RWPE1 (cell line): Measurements from ENCODE around the gene TOLLIP.
"Not testable (repeated sequence)": the region's sequence is repeated elsewhere in the genome, so short reads cannot be mapped to it uniquely, and the experiment has no call there.

ENCODE experiments used
- CTCF ChIA-PET: fragments of 350-600 bp; sonication (Branson Sonifier 250); formaldehyde crosslinking; extraction: SDS; loops from one replicate; lab custom pipeline; 2021; lab: Yijun Ruan, JAX
- POLR2A ChIA-PET: fragments of 400-600 bp; formaldehyde crosslinking; extraction: SDS; loops from one replicate; lab custom pipeline; 2020; ENCODE audit warnings: antibody characterized with exemption; ENCODE audit not compliant: low non-redundant PET; lab: Yijun Ruan, JAX
- DNase-seq: peaks from one replicate; pipeline ENCODE4 v3.0.0; 2012; ENCODE audit warnings: low spot score
- H3K27ac ChIP-seq: fragments of 450-650 bp; 2 replicates; pipeline ENCODE4 v1.5.1; 2017
- TF ChIP-seq, protein P1 (sequence below): fragments of 450-650 bp; conservative IDR thresholded peaks from 2 replicates; pipeline ENCODE4 v1.5.1; 2017; ENCODE audit warnings: low read depth, mild to moderate bottlenecking

The TOLLIP gene

DNA sequence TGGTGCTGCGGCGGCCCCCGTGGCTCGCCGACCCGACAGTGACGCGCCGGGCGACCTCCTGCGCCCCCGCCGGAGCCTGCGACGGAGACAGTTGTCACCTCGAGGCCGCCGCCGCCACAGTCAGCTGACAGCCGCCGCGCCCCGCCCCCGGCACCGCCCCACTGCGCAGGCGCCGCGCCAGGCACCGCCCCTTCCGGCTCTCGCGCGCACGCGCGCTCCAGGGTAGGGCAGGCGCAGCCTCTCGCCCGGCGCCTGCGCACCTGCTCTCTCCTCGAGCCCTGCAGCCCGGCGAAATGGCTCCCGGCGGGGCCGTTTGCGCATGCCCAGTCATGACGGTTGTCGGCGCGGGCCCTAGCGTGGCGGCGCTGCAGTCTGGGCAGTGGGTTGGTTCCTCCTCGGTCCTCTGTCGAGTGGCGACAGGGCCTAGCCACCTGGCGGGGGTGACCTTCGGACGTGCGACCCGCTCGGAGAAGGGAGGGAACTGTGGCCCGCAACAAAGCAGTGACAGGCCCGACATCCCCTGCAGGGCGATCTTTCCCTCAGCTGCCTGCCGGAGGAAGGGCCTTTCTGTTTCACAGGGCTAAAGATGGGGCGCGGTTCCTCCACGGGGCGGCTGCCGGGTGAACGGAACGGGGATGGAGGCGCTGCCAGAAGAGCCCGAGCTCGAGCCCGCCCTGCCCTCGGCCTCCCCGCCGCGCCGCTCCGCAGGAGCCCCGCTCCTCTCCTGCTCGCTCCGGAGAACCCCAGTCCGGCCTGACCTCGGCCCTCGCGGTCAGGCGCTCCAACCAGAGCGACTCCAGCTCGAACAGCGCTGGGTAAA is at the start of gene TOLLIP:
TOLLIP (minus strand) TSS at position 135 of the 820 bp plus-strand sequence; CDS start at position 1, 134 bp downstream.
- H3K27ac ChIP-seq, result peak within 1 kb of the TSS; percentile 84
- ChIA-PET POLR2A (interaction anchor here (0.8 to 1.4 kb wide), 3 partner anchors 11 to 48 kb away, joined by 3 to 4 read pairs (median 3); no protein-coding TSS in a partner anchor), CTCF (interaction anchor here (0.6 to 0.7 kb wide), 4 partner anchors 11 to 317 kb away, joined by 3 to 6 read pairs (median 4); no protein-coding TSS in a partner anchor)
- DNase-seq, result peak; percentile 100
- TF ChIP-seq, protein P1, sequence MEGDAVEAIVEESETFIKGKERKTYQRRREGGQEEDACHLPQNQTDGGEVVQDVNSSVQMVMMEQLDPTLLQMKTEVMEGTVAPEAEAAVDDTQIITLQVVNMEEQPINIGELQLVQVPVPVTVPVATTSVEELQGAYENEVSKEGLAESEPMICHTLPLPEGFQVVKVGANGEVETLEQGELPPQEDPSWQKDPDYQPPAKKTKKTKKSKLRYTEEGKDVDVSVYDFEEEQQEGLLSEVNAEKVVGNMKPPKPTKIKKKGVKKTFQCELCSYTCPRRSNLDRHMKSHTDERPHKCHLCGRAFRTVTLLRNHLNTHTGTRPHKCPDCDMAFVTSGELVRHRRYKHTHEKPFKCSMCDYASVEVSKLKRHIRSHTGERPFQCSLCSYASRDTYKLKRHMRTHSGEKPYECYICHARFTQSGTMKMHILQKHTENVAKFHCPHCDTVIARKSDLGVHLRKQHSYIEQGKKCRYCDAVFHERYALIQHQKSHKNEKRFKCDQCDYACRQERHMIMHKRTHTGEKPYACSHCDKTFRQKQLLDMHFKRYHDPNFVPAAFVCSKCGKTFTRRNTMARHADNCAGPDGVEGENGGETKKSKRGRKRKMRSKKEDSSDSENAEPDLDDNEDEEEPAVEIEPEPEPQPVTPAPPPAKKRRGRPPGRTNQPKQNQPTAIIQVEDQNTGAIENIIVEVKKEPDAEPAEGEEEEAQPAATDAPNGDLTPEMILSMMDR, result no peak

DNA sequence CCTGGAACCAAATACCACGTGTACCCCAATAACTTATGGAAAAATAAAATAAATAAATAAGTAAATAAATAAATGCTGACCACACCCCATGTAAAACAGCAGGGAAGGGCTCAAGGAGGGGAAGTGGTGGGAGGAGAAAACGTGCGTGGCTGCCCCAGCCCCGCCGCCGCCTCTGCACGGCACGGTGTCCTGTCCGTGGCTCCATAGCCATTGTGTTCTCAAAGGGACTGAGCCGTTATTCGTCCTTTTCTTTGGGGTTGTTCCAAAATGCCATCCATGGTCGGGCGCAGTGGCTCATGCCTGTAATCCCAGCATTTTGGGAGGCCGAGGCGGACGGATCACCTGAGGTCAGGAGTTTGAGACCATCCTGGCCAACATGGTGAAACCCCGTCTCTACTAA is 49.5 kb upstream of the TOLLIP start:
- POLR2A ChIA-PET, DNase-seq, H3K27ac ChIP-seq, CTCF ChIA-PET: not testable (repeated sequence)

DNA sequence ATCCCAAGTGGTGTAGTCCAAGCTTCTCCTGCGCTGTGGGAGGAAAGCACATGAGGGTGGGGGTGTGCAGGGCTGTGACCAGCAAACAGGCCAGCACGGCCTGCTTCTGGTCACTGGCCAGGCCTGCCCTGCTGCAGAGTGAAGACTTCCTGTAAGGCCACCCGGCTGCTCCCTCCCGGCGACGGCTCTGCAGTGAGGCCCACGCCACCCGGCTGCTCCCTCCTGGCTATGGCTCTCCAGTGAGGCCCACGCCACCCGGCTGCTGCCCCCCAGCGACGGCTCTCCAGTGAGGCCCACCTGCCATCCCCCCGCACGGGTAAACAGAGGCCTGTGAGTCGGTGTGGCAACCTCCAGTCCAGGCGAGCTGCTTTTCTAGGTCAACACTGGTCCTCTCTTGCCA is 48.9 kb upstream of the TOLLIP start:
- TF ChIP-seq, protein P1, result no peak
- DNase-seq, result no peak
- CTCF ChIA-PET, result interaction anchor here (0.7 kb wide), 1 partner anchor 237 kb away, joined by 3 read pairs; no protein-coding TSS in a partner anchor
- POLR2A ChIA-PET, result no interaction called here
- no peak overlapping the region for H3K27ac ChIP-seq

DNA sequence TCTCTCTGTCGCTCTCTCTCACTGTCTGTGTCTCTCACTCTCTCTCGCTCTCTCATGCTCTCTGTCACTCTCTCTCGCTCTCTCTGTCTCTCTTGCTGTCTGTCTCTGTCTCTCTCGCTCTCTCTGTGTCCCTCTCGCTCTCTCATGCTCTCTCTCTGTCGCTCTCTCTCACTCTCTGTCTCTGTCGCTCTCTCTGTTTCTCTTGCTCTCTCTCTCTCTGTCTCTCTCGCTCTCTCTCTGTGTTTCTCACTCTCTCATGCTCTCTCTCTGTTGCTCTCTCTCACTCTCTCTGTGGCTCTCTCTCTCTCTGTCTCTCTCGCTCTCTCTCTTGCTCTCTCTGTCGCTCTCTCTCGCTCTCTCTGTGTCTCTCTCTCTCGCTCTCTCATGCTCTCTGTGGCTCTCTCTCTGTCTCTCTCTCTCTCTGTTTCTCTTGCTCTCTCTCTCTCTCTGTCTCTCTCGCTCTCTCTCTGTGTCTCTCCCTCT is 47.1 kb upstream of the TOLLIP start:
- CTCF ChIA-PET, result no interaction called here
- H3K27ac ChIP-seq, result no peak overlapping the region
- DNase-seq, result no peak
- POLR2A ChIA-PET, result no interaction called here
- TF ChIP-seq, protein P1, result no peak

DNA sequence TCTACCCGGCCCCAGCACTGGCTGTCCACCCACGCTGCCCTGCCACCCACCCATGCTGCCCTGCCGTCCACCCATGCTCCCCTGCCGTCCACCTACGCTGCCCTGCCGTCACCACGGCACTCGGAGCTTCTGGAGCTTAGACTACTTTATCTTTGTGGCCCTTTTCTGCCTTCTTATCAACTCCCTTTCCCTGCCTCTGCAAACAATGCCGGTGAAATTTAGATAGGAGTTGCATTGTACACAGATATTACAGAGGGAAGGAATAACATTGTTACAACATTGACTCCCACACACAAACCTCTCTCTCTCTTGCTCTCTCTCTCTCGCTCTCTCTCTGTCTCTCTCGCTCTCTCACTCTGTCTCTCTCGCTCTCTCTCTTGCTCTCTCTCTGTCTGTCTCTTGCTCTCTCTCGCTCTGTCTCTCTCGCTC is 46.6 kb upstream of the TOLLIP start:
- TF ChIP-seq, protein P1, result no peak
- DNase-seq, result no peak
- ChIA-PET CTCF (no interaction called here), POLR2A (no interaction called here)
- H3K27ac ChIP-seq, result no peak overlapping the region

DNA sequence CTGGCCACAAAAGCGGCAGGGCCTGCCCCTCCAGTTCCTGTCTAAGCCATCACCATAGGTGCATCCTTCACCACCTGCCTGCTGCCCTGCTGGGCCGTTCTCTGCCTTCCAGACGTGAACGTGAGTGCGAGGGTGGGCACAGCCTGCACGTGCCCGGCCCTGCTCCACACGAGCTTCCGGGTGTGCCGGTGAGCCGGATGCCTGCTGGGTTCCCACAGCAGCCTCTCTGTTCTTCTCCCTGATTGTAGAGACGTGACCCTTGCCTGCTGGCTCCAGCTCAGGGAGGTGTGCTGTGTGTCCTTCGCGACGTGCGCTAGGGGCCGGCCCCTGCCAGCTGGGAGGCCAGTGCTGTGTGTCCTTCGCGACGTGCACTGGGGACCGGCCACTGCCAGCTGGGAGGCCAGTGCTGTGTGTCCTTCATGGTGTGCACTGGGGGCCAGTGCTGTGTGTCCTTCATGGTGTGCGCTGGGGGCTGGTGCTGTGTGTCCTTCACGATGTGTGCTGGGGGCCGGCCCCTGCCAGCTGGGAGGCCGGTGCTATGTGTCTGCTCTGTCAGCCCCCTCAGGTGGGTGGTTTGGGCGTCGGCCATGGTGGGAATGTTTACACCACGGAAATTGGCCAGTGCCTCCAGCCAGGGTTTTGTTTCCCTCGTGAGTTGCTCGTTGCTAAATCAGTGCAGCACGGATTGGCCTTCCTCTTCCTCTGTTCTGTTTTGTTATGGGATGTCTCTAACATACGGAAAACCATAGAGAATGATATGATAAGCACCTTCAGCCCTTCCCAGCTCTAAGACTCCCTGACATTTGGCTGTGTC is 44.9 kb upstream of the TOLLIP start:
- no peak overlapping the region for H3K27ac ChIP-seq
- DNase-seq, result no peak
- CTCF ChIA-PET, result no interaction called here
- POLR2A ChIA-PET, result no interaction called here
- TF ChIP-seq, protein P1, result no peak
